ENCODE results near the gene KRTAP5-5.
"Not testable (repeated sequence)": the region's sequence is repeated elsewhere in the genome, so short reads cannot be mapped to it uniquely, and the experiment has no call there.

Gene KRTAP5-5

GRCh38 chr11:1607901-1608300 lies 21.7 kb upstream of the KRTAP5-5 start:
- not testable (repeated sequence) for DNase-seq

DNA sequence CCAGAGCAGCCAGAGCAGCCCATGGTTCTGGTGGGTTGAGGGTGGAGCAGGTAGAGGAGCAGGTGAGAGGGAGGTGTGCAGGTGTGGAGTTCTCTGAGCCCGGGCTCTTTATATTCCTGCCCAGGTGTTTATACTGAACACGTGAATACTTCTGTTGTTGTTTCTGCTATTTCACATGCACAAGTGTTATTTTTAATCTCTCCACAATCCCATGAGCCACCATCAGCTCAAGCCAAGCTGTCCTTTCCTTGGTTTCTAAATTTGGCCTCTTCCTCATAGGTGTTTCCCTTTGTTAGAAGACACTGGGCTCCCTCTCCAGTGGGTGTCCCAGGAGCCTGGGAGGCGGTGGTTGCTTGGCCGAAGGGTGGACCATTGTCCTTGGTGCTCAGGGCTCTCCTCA lies 21.2 kb upstream of the KRTAP5-5 start, which contains the start of gene KRTAP5-3:
Gene KRTAP5-3 (minus strand): TSS at position 101 of the 400 bp plus-strand sequence. CDS start 78 bp downstream, at position 23.
- DNase-seq: no peak

- no peak for DNase-seq
Measured at GRCh38 chr11:1618231-1618630, 11.3 kb upstream of the KRTAP5-5 start.

GRCh38 chr11:1619449-1619848 lies 10.1 kb upstream of the KRTAP5-5 start:
- DNase-seq: no peak

- no peak for DNase-seq
Measured at GRCh38 chr11:1622086-1622485, 7.5 kb upstream of the KRTAP5-5 start, which contains the start of gene KRTAP5-4. Gene KRTAP5-4 (minus strand): TSS chr11:1622138. CDS start chr11:1622093, 45 bp downstream.

DNA sequence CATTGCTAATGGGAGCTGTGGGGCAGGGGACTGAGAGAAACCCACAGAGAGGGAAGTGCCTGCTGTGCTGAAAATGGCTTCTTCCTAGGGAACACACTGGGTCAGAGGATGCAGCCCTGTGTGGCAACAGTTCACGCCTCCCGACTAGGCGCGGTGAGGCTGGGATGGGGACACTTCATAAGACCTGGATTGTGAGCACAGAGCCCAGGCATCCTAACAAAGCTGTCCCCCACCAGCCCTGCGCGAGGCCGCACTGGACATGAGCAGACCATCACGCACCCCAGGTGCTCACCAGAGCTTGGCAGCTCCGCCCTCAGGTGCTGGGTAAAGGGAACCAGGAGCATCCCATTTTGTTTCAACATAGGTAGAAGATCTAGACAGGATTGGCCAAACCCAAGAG lies 5.9 kb upstream of the KRTAP5-5 start:
- DNase-seq: no peak

DNA sequence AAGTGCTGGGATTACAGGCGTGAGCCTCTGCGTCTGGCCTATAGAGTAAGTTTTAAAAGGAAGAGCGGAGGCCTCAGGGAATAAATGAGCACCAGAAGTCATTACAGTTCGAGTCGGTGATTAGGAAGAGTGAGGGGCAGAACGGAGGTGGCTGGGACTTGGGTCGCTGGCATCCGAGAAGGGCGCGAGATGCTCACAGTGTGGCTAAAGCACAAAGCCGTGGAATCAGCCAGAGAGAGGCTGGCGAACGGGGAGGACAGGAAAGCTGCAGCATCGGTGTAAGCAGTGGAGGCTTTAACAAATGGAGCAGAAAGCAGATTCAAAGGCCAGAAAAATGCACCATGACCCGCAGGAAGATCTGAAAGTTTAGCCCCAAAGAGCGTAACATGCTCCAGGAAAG lies 5.0 kb upstream of the KRTAP5-5 start:
- no peak for DNase-seq

DNA sequence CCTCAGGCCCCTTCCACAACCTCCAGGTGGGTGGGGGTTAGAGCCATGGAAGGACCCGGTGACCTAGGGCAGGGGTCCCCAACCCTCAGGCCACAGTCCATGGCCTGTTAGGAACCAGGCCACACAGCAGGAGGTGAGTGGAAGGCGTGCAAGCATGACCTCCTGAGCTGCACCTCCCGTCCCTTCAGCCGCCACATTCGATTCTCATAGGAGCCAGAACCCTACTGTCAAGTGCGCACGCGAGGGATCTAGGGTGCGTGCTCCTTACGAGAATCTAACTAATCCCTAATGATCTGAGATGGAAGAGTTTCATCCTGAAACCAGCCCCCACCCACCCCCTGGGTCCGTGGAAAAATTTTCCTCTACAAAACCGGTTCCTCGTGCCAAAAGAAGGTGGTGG lies 4.0 kb upstream of the KRTAP5-5 start:
- no peak for DNase-seq

DNA sequence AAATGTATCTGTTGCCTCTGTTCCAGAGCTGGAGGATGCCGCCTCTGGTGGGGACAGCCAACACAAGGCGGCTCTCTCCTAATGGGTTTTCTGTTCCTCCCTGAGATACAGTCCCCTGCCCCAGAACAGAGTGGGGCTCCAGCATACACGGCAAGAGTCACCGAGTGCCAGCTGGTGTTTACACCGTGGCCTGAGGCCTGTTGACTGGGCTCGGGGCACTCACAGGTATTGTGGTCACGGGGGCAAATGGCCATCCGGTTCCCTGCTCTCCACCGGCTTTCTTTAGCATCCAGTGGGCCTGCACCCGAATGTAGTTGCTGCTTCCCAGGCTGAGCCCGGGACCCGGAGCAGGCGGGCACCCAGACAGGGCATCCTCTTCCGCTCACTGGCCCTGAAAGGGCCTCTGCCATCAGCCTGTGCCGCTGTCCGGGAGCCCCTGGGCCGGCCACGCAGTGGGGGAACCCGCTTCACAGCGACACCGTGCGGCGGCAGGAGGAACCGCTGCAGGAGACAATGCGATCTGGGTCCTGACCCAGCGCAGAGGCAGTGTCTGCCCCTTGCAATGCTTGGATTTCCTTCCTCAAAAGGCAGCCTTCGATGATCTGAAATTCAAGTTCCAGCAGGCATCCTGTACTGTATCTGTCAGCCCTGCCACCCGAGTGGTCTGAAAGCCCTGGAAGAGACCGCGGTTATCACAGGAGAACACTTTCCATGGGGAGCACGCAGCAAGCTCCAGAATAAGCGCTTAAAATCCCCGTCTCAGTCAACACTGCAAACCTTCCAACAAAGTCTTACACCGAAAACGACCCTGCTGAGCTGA lies 859 bp upstream of the KRTAP5-5 start:
- no peak for DNase-seq

DNA sequence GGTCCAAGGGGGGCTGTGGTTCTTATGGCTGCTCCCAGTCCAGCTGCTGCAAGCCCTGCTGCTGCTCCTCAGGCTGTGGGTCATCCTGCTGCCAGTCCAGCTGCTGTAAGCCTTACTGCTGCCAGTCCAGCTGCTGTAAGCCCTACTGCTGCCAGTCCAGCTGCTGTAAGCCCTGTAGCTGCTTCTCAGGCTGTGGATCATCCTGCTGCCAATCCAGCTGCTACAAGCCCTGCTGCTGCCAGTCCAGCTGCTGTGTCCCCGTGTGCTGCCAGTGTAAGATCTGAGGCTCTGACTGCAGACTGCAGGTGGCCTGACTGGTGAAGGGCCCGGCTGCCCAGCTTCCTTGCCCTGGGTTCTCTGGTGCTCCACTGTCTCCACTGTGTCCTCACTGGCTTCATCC lies 696 bp downstream of the KRTAP5-5 start:
- DNase-seq: no peak

DNA sequence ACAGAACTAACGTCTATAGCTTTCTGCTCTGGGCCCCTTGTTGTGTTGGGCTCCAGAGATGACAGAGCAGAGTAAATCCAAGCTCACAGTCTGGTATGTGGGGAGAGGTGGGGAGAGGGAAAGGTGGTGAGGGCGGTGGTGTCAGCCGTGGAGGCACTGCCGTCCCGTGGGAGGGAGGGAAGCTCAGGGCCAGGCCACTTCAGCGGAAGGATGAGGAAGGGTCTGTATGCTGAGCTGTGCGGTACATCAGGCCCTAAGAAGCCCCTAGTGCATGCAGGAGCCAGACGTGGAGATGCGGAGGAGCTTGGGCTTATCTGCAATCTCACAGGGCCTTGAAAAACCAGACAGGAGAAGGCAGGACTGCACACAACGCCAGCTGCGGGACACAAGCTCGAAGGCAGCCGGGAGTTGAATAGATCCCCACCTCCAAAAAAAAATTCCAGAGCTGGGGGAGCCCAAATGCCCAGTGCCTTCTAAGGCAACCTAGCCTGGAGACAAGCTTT lies 1.5 kb downstream of the KRTAP5-5 start:
- no peak for DNase-seq

GRCh38 chr11:1632053-1632714 lies 2.6 kb downstream of the KRTAP5-5 start:
- DNase-seq: no peak

GRCh38 chr11:1633864-1634263 lies 4.3 kb downstream of the KRTAP5-5 start:
- no peak for DNase-seq

- no peak for DNase-seq
Measured at GRCh38 chr11:1636291-1636950, 6.8 kb downstream of the KRTAP5-5 start.

GRCh38 chr11:1637628-1638027 lies 8.1 kb downstream of the KRTAP5-5 start:
- DNase-seq: no peak

GRCh38 chr11:1638344-1638743 lies 8.8 kb downstream of the KRTAP5-5 start:
- no peak for DNase-seq

DNA sequence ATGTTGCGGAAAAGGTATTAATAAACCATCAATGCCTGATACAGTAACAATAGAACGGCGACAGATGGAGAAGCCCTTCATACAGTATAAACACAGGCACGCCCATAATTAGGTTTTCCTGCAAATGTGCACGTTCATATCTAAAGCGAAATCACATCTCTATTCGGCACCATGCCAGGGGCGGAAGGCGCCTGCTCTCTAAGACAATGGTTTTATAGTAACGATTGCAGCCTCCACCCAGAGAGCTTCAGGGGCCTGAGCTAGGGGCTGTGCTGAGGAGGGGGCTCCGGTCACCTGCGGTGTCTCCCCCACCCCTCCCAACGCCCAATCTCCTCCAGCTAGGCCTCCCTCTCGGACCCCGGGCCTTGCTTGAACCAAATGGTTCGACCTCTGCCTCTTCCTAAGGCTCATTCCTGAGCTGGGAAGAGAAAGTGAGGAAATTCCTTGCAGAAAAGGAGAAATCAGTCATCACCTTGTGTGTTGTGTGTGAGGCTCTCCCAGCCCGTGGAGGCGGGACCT lies 9.6 kb downstream of the KRTAP5-5 start:
- no peak for DNase-seq

DNA sequence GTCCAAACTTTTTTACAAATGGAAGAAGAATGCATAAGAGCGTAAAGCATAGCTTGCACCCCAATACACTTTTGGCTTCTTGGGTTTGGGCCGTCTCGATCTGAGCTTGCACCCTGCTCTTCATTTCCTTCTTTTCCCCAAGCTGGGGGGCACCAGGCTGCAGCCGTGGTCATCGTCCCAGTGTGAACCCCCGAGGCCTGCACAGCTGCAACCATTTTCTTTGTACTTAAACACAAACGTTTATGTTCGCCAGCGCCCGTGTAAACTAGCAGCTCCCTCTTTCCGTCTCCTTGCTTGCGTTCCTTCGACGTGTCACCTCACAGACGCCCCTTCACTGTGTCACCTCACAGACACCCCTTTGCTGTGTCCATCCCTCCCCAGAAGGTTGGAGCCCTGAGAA lies 10.1 kb downstream of the KRTAP5-5 start:
- no peak for DNase-seq

DNA sequence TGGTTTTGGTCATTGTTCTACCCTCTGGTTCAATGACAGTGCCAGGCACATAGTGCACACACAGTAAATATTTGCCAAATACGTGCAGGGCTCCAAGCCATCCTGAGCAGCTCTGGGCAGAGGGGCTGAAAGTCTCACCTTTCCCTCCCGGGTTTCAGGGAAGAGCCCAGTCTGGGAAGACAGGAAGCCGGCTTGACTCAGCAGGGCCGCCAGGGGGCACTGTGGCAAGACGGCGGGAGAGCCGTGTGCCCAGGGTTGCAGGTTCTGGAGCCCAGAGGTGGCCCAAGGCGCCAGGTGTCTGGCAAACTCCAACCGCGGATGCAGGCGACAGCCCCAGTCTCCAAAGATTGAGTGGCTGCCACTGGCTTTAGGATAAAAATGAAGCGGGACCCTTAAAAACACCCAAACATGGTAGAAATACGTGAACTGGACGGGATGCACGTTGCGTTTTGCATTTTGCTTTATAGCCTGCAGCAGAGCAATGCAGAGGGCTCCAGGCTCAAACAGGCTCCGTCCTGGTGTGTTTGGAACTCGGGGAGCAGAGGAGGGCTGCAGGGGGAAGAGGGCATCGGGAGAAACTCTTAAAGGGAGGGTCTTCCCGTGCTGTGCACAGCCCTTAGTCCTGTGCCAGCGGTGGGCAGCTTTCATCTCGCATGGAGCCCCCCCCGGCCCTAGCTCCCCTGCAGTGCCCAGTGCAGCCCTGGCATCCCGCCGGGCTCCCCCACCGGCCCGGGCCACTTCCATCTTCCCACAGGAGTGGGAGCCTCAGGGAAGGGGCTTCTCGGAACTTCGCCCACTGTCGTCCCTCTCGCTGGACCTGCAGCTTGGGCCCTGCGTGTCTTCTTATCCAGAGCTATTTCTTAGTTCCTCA lies 10.7 kb downstream of the KRTAP5-5 start:
- DNase-seq: no peak

GRCh38 chr11:1641096-1641495 lies 11.5 kb downstream of the KRTAP5-5 start:
- no peak for DNase-seq

DNA sequence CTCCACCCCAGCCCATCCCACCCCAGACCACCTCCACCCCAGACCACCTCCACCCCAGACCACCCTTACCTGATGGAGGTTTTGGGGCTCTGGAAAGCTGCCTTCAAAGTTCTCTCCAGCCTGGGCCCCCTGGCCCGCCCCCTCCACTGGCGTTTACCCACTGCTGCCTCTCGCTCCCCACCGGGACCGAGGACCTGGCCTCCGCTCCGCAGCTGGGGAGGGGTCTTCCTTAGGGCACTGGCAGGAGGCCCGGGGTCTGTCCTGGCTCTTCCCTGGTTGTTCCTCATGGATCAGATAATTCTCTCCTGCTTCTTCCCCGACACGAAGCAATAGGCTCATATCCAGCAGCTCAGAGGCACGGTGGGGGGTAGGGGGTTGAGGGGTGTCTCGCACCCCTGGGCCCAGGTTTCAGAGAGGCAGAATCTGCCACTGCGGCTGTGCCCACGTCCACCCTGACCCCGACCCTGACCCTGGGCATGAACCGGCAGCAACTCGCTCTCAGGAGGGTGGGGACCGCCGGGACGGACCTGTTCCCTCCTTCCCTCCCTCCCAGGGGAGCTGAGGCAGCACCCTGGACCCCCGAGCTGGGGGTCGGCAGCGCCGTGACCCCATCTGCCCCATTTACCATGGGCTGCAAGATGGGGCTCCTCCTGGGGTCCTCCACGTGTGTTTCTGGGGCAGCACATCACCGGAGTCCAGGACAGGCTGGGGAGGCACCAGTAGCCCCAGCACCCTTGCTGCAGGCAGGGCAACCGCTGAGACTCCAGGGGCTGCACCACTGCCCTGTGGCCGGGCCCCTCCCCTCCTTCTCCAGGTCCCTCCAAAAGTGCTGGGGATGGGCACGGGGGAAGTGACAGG lies 12.9 kb downstream of the KRTAP5-5 start:
- no peak for DNase-seq

All from NK-92 treated with Interleukin-12 subunit alpha and Interleukin-12 subunit beta, amount 100 ng/mL, for 24 hours (cell line).